SH-SY5Y (cell line): ENCODE measurements around the gene FREY1.

Experiments
- GATA2 ChIP-seq: IDR thresholded peaks from 2 replicates; pipeline ENCODE4 v1.6.1; 2011; ENCODE audit warnings: mild to moderate bottlenecking, low read depth, low read length
- GATA3 ChIP-seq: IDR thresholded peaks from 2 replicates; pipeline ENCODE4 v1.6.1; 2011; ENCODE audit warnings: low read depth, mild to moderate bottlenecking, low read length, moderate library complexity

FREY1 gene, protein sequence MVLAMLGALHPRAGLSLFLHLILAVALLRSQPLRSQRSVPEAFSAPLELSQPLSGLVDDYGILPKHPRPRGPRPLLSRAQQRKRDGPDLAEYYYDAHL

DNA sequence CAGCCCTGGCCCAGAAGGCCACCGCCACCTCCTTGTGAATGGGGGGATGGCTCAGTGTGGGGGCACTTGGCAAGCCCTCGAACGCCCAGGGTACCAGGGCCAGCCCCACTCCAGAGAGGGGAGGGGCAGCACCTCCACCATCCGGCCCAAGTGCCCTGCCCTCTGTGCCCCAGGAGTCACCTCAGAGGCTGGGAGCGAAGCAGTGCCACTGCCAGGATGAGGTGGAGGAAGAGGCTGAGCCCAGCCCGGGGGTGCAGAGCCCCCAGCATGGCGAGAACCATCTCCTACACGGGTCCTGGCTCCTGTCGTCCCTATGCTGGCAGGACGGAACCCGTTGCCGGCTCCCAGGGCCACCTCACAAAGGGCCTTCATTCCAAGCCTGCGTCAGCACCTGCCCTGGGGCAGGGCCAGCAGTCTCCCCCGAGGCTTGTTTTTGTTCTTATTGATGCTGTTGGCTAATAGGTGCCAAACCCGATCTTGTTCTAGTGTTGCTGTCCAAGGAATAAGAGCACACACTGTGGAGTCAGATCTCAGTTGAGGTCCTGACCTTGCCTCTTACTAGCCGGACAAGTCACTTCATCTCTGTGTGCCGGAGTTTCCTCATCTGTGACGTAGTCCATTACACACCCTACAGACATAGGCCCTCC, at the start of gene FREY1:
FREY1 (minus strand) TSS at position 307 of the 647 bp plus-strand sequence; CDS start at position 281, 26 bp downstream.
- no peak for TF ChIP-seq GATA3
- TF ChIP-seq GATA2 = no peak

DNA sequence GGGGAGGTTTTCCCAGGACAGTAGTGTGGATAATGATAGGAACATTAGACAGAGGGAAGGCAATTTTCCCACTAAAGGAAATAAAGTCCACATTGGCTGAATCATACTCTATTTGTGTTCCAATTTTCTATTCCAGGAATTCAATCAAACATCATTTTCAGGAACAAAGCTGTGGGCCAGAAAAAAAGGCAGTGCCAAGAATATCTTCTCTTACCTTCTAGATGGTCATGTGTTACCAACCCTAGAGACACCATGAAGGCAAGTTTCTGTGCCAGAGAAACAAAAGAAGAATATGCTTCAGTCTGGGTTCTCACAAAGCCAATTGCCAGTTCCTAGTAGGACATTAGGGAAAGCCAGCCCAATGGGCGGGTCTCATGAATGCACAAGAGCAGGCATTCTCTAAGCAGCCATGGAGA, 42.9 kb upstream of the FREY1 start:
- TF ChIP-seq GATA3 (no peak), GATA2 (no peak)

DNA sequence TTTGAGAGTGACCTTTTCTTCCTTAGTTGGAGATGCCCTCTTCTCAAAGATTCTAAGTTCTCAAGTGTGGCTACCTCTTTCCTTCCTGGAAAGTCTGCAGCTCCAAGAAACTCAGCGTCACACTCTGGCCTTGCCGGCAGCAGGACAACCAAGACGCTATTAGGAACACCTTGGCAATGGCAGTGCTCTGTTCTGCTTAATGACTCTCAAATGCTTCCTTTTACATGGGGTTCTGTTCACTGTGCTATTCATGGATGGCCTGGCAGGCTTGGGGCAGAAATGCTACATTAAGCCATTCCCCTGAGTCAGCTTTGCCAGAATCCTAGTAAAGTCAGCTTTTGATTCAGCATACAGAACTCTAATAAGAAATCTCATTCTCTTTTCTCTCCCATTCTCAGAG, 41.3 kb upstream of the FREY1 start:
- no peak for TF ChIP-seq GATA2
- TF ChIP-seq GATA3 = no peak

DNA sequence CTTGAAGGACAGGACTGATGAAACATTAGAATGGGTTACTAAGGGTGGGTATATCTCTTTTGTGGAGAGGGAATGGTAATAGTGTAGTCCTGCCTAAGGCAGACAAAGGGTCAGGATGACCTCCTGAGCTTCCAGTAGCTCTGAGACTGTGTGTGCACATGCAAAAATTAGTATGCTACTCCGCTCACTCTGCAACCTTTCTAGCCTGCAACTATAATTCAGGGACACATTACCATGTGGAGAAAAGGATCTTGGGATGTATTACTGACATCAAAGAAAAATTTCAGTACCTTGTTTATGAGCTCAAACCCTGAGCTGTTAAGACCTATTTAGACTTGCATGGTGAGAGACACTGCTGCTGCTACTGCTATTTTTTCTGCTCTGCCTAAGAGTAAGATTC, 40.8 kb upstream of the FREY1 start:
- TF ChIP-seq GATA3 = no peak
- TF ChIP-seq GATA2 = no peak

DNA sequence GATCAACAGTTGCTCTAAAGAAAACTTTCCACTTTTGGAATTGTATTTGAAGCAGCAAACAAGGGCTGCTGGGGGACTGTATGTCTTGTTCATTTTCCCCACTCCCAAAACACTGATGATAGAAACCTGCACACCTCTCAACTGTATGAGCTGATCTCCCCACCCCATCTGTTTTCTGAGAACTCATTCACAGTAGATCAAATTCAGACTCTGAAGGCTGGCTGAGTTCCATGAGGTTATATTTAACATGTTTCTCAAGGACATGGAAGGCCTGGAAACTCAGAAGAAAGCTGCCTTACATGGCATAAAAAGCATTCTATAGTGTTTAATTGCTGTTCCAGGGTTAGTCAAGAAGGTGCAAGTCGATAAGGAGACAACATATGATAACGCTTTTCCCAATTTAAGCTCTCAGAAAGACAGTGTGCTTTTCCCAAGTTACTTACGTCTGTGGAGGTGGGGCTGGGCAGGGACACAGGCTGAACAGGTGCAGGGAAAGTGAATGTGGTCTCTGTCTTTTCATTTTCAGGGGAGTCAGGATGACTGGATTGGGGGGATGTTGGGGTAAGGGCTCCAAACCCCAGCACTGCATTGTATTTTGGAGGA, 38.4 kb upstream of the FREY1 start:
- TF ChIP-seq GATA3 = no peak
- no peak for TF ChIP-seq GATA2

DNA sequence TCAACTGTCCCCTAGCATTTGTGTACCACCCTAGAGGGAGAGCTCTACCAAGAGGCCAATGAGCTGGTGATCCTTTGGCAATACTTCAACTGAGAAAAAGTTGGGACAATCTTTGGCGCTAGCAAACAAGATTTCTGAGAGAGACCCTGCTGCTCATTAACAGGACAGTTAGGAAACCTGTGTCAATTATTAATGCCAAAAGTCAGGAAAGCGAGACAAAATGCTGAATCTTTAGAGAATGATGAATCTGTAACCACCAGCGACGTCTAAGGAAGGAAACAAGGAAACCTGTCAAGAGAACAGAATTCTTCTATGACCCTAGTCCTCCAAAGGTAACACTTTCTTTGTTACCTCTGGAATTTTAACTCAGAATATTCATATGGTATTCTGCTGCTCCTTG, 35.3 kb upstream of the FREY1 start:
- TF ChIP-seq GATA2 (no peak), GATA3 (no peak)

DNA sequence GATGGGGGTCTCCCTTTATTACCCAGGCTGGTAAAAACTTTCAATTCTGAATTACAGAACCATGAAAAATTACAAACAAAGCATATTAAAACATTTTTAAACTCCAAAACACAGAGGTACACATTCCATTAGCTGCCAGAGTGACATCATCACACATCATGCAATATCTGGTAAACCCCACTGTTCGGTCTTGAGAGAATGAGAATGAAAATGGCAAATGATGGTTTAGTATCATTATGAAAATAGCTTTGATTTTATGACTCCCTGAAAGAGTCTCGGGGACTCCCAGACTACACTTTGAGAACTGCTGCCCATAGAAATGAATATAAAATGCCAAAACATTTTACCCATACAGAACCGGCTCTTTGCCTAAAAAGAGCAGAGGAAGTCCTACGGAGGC, 34.2 kb upstream of the FREY1 start:
- TF ChIP-seq GATA2 = no peak
- TF ChIP-seq GATA3 = no peak

DNA sequence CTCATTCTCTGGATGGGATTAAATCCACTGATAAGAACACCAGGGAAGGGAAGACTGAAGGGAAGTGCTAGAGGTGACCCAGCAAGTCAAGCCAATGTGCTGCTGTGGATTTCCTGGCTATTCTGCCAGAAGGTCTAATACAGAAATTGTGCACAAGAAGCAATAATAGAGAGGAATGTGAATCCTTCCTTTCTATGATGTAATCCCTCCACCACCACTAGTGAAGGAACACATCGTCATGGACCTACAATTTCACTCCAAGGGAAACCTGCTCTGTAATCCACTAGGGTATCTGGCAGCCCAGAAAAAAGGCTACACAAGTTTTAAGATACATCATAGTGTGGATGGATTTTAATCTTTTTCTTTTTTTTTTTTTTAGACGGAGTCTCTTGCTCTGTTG, 32.8 kb upstream of the FREY1 start:
- TF ChIP-seq GATA2 (no peak), GATA3 (no peak)

DNA sequence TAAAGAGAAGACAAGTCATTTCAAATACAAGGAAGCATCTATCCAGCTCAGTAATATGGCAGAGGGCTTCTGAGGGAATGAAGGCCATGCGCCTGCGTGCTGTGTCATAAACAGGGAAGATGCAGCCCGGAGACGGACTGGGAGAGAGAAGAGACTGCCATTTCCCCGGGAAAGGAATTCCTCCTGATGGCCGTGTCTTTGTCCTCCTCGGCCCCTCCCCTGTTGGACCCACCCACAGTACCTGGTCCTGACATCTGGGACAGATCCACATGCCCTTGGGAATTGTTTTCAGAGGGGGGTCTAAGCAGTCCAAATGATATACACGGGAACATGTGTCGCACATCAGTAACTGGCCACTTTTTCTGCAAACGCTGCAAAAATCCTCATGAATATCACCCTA, 30.8 kb upstream of the FREY1 start:
- TF ChIP-seq GATA3 (no peak), GATA2 (no peak)

DNA sequence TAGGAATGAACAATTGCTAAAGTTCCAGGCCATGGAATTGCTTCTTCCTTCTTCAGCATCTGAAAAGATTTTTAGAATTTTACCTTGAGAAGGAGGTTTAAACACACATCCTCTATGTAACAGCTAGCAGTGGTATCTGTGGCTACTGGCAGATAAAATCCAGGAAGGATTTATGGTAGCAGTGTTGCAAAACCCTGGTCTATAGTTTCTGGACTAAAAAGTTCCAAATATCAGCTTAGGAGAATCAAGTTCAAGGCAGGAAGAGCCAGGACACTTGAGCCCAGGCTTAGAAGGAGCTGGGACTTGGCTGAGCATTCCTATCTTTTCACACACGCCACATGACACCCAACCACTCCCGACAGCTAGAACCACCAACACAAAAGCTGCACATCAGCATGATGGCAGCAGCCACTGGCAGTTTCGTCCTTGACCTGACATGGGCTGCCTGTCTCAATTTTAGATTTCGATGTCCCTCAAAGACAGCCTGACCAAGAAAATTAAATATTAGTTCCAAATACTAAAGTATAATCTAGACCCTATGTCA, 29.5 kb upstream of the FREY1 start:
- TF ChIP-seq GATA2 (no peak), GATA3 (no peak)

DNA sequence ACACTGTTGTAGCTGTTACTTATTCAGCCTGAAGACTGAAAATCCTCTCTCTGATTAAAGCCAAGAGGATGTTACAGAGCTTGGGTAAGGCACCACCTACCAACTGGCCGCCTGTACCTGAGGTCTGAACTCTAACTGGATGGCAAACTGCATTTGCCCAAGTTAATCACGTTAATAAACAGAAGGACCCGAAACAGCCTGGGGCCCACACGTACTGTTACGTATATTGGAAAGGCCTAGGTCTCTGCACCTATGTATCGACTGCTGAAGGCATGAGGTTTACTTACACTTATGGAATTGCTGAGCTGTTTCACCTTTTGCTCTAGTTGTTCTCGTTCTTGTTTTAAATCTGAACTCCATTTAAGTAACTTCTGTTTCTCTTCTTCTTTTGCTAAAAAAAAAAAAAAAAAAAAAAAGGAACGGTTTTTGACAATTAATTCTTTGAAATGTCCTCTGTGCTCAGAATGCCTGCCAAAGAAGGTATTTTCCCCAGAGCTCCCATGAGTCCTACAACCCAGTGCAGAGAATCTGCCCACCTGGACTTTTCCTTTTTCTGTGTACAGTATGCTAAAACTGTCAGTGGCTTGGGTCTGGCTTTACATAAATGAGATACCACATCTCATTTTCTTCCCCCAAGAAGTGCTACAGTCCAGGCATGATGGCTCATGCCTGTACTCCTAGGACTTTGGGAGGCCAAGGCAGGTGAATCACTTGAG, 28.4 kb upstream of the FREY1 start:
- TF ChIP-seq GATA3 = no peak
- no peak for TF ChIP-seq GATA2

DNA sequence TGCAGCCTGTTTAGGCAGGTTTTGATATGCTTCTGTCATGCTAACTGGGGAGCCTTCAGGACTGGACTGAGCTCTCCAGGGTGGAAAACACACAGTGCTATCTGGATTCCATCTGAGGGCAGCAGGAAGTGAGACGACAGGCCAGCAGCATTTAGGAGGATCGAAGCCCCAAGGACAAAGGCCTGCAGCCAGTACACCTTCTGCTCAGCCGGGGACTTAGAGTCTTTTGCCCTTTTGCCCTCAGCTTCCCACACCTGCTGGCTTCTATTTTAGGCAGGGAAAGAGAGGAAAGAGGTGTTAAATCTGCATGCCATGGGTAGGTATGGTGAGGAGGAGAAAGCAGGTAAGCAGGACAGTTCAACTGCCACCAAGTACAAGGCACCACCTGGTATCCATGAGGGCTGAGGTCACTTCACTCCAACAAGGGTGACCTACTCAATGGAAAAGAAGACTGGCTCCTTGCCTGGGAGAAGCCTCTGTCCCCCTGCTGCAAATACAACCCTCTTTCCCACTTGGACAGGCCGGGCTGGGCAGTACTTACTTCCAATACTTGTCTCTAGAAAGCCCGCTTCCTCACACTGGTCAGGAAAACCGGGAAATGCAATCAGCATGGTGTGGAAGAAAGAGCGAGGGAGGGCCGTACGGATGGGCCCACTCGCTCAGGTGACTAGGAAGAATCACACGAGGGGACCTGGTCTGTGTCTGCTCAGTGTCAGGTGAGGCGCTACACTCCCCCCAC, 27.7 kb upstream of the FREY1 start:
- TF ChIP-seq GATA2 (no peak), GATA3 (no peak)

DNA sequence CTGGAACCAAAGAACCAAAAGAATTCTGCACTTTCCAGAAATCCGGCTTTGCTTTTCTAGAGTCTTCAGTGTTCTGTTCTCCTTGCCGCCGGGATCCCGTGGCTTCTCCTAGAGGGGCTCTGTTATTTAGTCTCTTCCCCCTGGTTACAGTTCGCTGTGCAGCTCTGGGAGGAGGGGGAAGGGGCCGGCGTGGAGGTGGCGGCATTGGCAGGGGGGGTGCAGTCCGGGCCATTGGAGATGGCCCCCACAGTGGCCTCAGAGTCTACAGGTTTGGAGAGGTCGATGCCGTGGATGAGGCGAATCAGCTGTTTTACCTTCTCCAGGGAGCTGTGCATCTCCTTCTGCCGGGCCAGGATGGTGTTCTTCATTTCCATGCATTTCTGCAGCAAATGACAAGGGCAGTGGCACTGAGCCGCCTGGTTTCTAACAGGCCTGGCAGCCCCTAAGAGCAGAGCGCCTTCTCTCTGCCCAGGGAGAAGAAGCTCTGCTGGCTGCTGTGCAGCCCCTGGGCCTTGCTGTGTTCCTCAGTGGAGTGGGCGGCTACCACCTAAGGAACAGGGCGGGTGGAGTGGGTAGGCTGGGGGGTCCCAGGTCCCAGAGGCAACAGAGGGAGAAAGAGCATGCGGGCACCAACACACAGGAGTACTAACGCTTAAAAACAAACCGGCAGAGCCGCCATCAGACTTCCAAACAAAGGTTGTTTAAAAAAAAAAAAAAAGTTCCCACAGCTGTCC, 26.9 kb upstream of the FREY1 start:
- no peak for TF ChIP-seq GATA3
- TF ChIP-seq GATA2 = no peak

DNA sequence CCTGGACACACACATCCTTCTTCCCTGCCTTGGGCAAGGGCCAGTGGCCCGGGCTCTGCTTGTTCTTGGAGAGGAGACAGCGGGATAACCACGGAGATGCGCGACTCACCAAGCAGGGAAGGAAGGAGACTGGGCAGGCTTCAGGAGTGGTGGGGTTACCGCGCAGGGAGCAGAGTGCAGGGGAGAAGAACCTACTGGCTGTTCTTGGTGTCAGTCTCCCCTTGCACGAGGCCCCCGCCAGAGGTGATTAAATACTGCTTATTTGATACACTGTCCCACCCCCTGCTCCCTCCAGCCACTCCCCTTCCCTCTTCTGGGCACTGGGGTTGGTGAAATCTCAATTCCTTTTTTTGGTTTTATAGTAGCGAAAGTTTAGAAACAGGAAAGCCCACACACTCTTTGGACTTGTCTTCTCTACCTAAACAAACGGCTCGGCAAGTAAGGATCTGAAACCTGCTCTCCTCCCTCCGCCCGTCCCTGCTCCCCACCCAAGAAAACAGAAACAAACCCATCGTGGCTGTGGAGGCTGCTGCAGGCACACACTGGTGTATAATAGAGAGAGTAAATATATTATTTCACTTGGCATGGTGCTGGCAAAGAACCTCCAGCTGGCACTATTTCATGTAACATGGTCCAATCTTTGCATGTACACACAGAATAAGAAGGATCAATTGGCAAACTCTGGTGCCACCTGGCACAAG, 26.2 kb upstream of the FREY1 start:
- no peak for TF ChIP-seq GATA2
- no peak for TF ChIP-seq GATA3
